GM23338 (cell line): ENCODE results near the gene FAM3D. TPM values are rescaled to one million over a fixed set of nuclear protein-coding genes. Genes with fewer than 3 reads are reported as not detected.

ENCODE experiments used
- ATAC-seq: fragments of 200-7000 bp; cut with Tn5 transposase; 3 replicates; pipeline ENCODE4 v1.9.1; 2020
- DNase-seq: peaks from one replicate; pipeline ENCODE4 v3.0.0-alpha.2; 2015; ENCODE audit warnings: low spot score
- H2AFZ ChIP-seq: fragments of 200-600 bp; sonication (generic); 2 replicates; pipeline ENCODE4 v1.8.0; 2016; ENCODE audit warnings: antibody characterized with exemption, mild to moderate bottlenecking, moderate library complexity
- H3F3A ChIP-seq: fragments of 200-600 bp; sonication (generic); replicated peaks from 2 replicates; pipeline ENCODE4 v1.8.0; 2017; ENCODE audit warnings: antibody characterized with exemption, mixed run types, low read depth
- H3K27ac ChIP-seq: fragments of 200-600 bp; sonication (generic); 2 replicates; pipeline ENCODE4 v1.6.1; 2016; ENCODE audit warnings: low read depth
- H3K27me3 ChIP-seq: fragments of 200-600 bp; sonication (generic); 2 replicates; pipeline ENCODE4 v1.8.0; 2016; ENCODE audit warnings: mild to moderate bottlenecking, mixed run types, moderate library complexity; ENCODE audit not compliant: insufficient read depth
- H3K36me3 ChIP-seq: fragments of 200-600 bp; sonication (generic); 2 replicates; pipeline ENCODE4 v1.8.0; 2016; ENCODE audit warnings: mild to moderate bottlenecking; ENCODE audit not compliant: insufficient read depth
- H3K4me1 ChIP-seq: fragments of 200-600 bp; sonication (generic); 2 replicates; pipeline ENCODE4 v1.8.0; 2016; ENCODE audit warnings: mild to moderate bottlenecking, moderate library complexity; ENCODE audit not compliant: insufficient read depth
- H3K4me2 ChIP-seq: fragments of 200-600 bp; sonication (generic); 2 replicates; pipeline ENCODE4 v1.7.1; 2017; ENCODE audit warnings: mixed run types
- H3K4me3 ChIP-seq: fragments of 200-600 bp; sonication (generic); 2 replicates; pipeline ENCODE4 v1.6.1; 2016; ENCODE audit warnings: mixed run types
- H3K79me2 ChIP-seq: fragments of 200-600 bp; sonication (generic); replicated peaks from 2 replicates; pipeline ENCODE4 v1.8.0; 2017; ENCODE audit warnings: mild to moderate bottlenecking; ENCODE audit not compliant: insufficient read depth
- H3K9me2 ChIP-seq: fragments of 200-600 bp; sonication (generic); 2 replicates; pipeline ENCODE4 v1.8.0; 2017; ENCODE audit not compliant: insufficient read depth
- H4K20me1 ChIP-seq: fragments of 200-600 bp; sonication (generic); replicated peaks from 2 replicates; pipeline ENCODE4 v1.8.0; 2017; ENCODE audit warnings: mild to moderate bottlenecking; ENCODE audit not compliant: insufficient read depth
- H3K27ac Mint-ChIP-seq: 2 replicates; pipeline ENCODE4 v1.8.0; 2020; ENCODE audit warnings: inconsistent platforms, mild to moderate bottlenecking, moderate library complexity, mixed read lengths
- H3K27me3 Mint-ChIP-seq: 3 replicates; pipeline ENCODE4 v1.8.0; 2022; ENCODE audit warnings: low read depth, mild to moderate bottlenecking, moderate library complexity, mixed read lengths, inconsistent platforms; ENCODE audit not compliant: insufficient read depth, poor library complexity
- H3K36me3 Mint-ChIP-seq: 3 replicates; pipeline ENCODE4 v1.8.0; 2021; ENCODE audit warnings: low read depth, mild to moderate bottlenecking, inconsistent platforms, moderate library complexity, mixed read lengths
- H3K4me1 Mint-ChIP-seq: 3 replicates; pipeline ENCODE4 v1.8.0; 2020; ENCODE audit warnings: mild to moderate bottlenecking, inconsistent platforms, mixed read lengths
- H3K4me3 Mint-ChIP-seq: 3 replicates; pipeline ENCODE4 v1.8.0; 2021; ENCODE audit warnings: moderate library complexity, mild to moderate bottlenecking, inconsistent platforms, mixed read lengths
- H3K9me3 Mint-ChIP-seq: 3 replicates; pipeline ENCODE4 v1.8.0; 2020; ENCODE audit warnings: moderate library complexity, mild to moderate bottlenecking, inconsistent platforms, mixed read lengths
- EZH2 ChIP-seq: fragments of 200-600 bp; sonication (generic); IDR thresholded peaks from one replicate; pipeline ENCODE4 v1.8.0; 2017; ENCODE audit warnings: antibody characterized with exemption, mild to moderate bottlenecking, low read depth; ENCODE audit not compliant: unreplicated experiment
- EZH2phosphoT487 ChIP-seq: fragments of 200-600 bp; sonication (generic); IDR thresholded peaks from one replicate; pipeline ENCODE4 v1.8.1; 2018; ENCODE audit warnings: antibody characterized with exemption; ENCODE audit not compliant: unreplicated experiment
- JUNB ChIP-seq: IDR thresholded peaks from one replicate; pipeline ENCODE4 v1.6.1; 2016; ENCODE audit warnings: antibody characterized with exemption; ENCODE audit not compliant: unreplicated experiment
- NANOG ChIP-seq: IDR thresholded peaks from 2 replicates; pipeline ENCODE4 v1.6.1; 2016; ENCODE audit warnings: antibody characterized with exemption, borderline replicate concordance
- POLR2AphosphoS5 ChIP-seq: IDR thresholded peaks from 2 replicates; pipeline ENCODE4 v1.6.1; 2016; ENCODE audit warnings: antibody characterized with exemption, low read depth
- STAT1 ChIP-seq: IDR thresholded peaks from one replicate; pipeline ENCODE4 v1.6.1; 2016; ENCODE audit warnings: antibody characterized with exemption; ENCODE audit not compliant: unreplicated experiment
- ZNF114 ChIP-seq: fragments of 250-450 bp; sonication (Bioruptor Pico); IDR thresholded peaks from 2 replicates; pipeline ENCODE4 v1.5.0; 2020; ENCODE audit warnings: mild to moderate bottlenecking, moderate library complexity
- ZNF331 ChIP-seq: fragments of 250-450 bp; sonication (Bioruptor Pico); IDR thresholded peaks from 2 replicates; pipeline ENCODE4 v1.5.0; 2020; ENCODE audit warnings: low read depth, mild to moderate bottlenecking, moderate library complexity
- polyA plus RNA-seq: library from polyadenylated mRNA; unstranded; fragments of >200 nt; fragmentation: Nextera tagmentation; extraction: Ambion mirVana; gene quantifications from 2 replicates; pipeline ENCODE4 v1.2.1, GENCODE V29; 2016
- total RNA-seq: library from RNA; depleted of rRNA; stranded (reverse); fragments of >200 nt; shearing (Covaris generic); gene quantifications from 2 replicates; pipeline ENCODE4 v1.2.3, GENCODE V29; 2014
- TF ChIP-seq, protein P1 (sequence below), 2 experiments: fragments of 200-600 bp in 1 of 2; sonication (generic) in 1 of 2; conservative IDR thresholded peaks; 2 replicates each; pipeline versions ENCODE4 v1.5.1 to v1.6.1; 2016 to 2017; ENCODE audit warnings: antibody characterized with exemption in 2 of 2, low read depth in 2 of 2, mild to moderate bottlenecking in 2 of 2, moderate library complexity in 1 of 2
- TF ChIP-seq, protein P2 (sequence below): fragments of 250-450 bp; sonication (Bioruptor Pico); IDR thresholded peaks from 2 replicates; pipeline ENCODE4 v1.5.0; 2020; ENCODE audit warnings: mild to moderate bottlenecking, moderate library complexity
- TF ChIP-seq, protein P3 (sequence below): IDR thresholded peaks from one replicate; pipeline ENCODE4 v1.6.1; 2018; ENCODE audit warnings: antibody characterized with exemption; ENCODE audit not compliant: unreplicated experiment

The FAM3D gene
- total and polyA plus RNA-seq, 2 experiments from 2014 or later: 0.26 TPM; not detected in 1

DNA sequence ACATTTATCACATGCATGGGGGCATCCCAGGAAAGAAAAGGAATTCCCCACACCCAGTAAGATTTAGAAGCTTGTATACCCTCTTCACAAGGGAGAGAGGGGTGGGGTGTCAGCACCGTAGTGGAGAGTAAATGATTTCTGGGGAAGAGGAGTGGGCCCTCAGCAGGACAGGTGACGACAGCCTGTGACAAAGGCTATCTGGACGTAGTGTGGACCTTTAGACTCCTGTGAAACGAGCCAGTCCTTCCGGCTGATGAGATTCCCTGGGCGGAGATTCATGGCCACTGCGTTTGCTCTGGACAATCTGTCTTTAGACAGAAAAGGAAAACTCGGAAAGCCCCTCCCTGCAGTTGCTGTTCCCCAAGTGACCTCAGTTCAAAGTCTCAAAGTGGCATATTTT is 1.7 kb upstream of the FAM3D start:
- no peak for TF ChIP-seq EZH2phosphoT487
- TF ChIP-seq ZNF114 (CRISPR knock-in tag): no peak
- TF ChIP-seq POLR2AphosphoS5: no peak
- no peak overlapping the region for H3K27ac Mint-ChIP-seq
- H3K4me3 ChIP-seq: no peak overlapping the region
- no peaks in the 10 kb centered on the region for H4K20me1 ChIP-seq
- H3K9me3 Mint-ChIP-seq: no peaks in the 10 kb centered on the region
- H3K27me3 Mint-ChIP-seq: peaks cover 14% of the 10 kb centered on the region
- no peaks in the 10 kb centered on the region for H3F3A ChIP-seq
- no peaks in the 10 kb centered on the region; the same call in 2 of the 3 replicates for H3K4me1 Mint-ChIP-seq
- H3K4me1 ChIP-seq: no peaks in the 10 kb centered on the region
- H2AFZ ChIP-seq: no peak overlapping the region
- DNase-seq (no peak), ATAC-seq (no peak)
- no peaks in the 10 kb centered on the region for H3K36me3 ChIP-seq
- H3K36me3 Mint-ChIP-seq: no peaks in the 10 kb centered on the region
- H3K27me3 ChIP-seq: no peaks in the 10 kb centered on the region
- no peaks in the 10 kb centered on the region for H3K9me2 ChIP-seq
- no peak overlapping the region for H3K4me3 Mint-ChIP-seq
- no peak overlapping the region for H3K4me2 ChIP-seq
- no peaks in the 10 kb centered on the region for H3K79me2 ChIP-seq
- no peak overlapping the region for H3K27ac ChIP-seq

DNA sequence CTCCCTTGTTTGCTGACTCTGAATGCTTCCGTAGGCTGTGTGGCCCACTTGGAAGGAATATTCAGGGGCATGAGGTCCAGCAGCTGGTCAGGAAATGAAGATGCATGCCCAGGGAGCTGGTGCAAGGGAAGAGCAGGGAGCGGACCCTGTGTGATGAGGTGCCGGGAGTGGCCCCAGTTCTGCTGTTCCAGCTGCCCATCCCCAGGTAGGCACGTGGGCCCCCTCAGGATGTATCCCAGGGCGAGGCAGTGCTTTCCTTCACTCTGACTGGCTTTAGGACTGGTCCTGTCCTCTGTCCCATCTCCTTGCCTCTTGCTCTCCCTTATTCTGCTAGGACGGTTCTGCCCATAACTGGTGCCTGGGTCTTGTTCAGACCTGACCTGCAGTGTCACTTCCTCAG is 1.1 kb upstream of the FAM3D start:
- ATAC-seq (no peak), DNase-seq (no peak)
- Histone ChIP-seq H3K9me2 (no peaks in the 10 kb centered on the region), H3K36me3 (no peaks in the 10 kb centered on the region), H3F3A (no peaks in the 10 kb centered on the region), H3K4me2 (no peak overlapping the region), H2AFZ (no peak overlapping the region), H3K79me2 (no peaks in the 10 kb centered on the region), H3K27me3 (no peaks in the 10 kb centered on the region), H3K4me1 (no peaks in the 10 kb centered on the region), H3K27ac (no peak overlapping the region), H3K4me3 (no peak overlapping the region), H4K20me1 (no peaks in the 10 kb centered on the region)
- H3K27ac Mint-ChIP-seq: no peak overlapping the region
- H3K4me1 Mint-ChIP-seq: no peaks in the 10 kb centered on the region; the same call in 2 of the 3 replicates
- peaks cover 14% of the 10 kb centered on the region for H3K27me3 Mint-ChIP-seq
- H3K36me3 Mint-ChIP-seq: no peaks in the 10 kb centered on the region
- no peaks in the 10 kb centered on the region for H3K9me3 Mint-ChIP-seq
- no peak overlapping the region for H3K4me3 Mint-ChIP-seq
- TF ChIP-seq NANOG (no peak), ZNF114 (CRISPR knock-in tag) (no peak), STAT1 (no peak), ZNF331 (CRISPR knock-in tag) (no peak), POLR2AphosphoS5 (no peak), JUNB (no peak), EZH2 (no peak)
- TF ChIP-seq, protein P1, sequence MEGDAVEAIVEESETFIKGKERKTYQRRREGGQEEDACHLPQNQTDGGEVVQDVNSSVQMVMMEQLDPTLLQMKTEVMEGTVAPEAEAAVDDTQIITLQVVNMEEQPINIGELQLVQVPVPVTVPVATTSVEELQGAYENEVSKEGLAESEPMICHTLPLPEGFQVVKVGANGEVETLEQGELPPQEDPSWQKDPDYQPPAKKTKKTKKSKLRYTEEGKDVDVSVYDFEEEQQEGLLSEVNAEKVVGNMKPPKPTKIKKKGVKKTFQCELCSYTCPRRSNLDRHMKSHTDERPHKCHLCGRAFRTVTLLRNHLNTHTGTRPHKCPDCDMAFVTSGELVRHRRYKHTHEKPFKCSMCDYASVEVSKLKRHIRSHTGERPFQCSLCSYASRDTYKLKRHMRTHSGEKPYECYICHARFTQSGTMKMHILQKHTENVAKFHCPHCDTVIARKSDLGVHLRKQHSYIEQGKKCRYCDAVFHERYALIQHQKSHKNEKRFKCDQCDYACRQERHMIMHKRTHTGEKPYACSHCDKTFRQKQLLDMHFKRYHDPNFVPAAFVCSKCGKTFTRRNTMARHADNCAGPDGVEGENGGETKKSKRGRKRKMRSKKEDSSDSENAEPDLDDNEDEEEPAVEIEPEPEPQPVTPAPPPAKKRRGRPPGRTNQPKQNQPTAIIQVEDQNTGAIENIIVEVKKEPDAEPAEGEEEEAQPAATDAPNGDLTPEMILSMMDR (conservative IDR thresholded peaks at IDR 0.05; ENCODE audit: low read depth in 2 of 2): no peak
- TF ChIP-seq, protein P2, sequence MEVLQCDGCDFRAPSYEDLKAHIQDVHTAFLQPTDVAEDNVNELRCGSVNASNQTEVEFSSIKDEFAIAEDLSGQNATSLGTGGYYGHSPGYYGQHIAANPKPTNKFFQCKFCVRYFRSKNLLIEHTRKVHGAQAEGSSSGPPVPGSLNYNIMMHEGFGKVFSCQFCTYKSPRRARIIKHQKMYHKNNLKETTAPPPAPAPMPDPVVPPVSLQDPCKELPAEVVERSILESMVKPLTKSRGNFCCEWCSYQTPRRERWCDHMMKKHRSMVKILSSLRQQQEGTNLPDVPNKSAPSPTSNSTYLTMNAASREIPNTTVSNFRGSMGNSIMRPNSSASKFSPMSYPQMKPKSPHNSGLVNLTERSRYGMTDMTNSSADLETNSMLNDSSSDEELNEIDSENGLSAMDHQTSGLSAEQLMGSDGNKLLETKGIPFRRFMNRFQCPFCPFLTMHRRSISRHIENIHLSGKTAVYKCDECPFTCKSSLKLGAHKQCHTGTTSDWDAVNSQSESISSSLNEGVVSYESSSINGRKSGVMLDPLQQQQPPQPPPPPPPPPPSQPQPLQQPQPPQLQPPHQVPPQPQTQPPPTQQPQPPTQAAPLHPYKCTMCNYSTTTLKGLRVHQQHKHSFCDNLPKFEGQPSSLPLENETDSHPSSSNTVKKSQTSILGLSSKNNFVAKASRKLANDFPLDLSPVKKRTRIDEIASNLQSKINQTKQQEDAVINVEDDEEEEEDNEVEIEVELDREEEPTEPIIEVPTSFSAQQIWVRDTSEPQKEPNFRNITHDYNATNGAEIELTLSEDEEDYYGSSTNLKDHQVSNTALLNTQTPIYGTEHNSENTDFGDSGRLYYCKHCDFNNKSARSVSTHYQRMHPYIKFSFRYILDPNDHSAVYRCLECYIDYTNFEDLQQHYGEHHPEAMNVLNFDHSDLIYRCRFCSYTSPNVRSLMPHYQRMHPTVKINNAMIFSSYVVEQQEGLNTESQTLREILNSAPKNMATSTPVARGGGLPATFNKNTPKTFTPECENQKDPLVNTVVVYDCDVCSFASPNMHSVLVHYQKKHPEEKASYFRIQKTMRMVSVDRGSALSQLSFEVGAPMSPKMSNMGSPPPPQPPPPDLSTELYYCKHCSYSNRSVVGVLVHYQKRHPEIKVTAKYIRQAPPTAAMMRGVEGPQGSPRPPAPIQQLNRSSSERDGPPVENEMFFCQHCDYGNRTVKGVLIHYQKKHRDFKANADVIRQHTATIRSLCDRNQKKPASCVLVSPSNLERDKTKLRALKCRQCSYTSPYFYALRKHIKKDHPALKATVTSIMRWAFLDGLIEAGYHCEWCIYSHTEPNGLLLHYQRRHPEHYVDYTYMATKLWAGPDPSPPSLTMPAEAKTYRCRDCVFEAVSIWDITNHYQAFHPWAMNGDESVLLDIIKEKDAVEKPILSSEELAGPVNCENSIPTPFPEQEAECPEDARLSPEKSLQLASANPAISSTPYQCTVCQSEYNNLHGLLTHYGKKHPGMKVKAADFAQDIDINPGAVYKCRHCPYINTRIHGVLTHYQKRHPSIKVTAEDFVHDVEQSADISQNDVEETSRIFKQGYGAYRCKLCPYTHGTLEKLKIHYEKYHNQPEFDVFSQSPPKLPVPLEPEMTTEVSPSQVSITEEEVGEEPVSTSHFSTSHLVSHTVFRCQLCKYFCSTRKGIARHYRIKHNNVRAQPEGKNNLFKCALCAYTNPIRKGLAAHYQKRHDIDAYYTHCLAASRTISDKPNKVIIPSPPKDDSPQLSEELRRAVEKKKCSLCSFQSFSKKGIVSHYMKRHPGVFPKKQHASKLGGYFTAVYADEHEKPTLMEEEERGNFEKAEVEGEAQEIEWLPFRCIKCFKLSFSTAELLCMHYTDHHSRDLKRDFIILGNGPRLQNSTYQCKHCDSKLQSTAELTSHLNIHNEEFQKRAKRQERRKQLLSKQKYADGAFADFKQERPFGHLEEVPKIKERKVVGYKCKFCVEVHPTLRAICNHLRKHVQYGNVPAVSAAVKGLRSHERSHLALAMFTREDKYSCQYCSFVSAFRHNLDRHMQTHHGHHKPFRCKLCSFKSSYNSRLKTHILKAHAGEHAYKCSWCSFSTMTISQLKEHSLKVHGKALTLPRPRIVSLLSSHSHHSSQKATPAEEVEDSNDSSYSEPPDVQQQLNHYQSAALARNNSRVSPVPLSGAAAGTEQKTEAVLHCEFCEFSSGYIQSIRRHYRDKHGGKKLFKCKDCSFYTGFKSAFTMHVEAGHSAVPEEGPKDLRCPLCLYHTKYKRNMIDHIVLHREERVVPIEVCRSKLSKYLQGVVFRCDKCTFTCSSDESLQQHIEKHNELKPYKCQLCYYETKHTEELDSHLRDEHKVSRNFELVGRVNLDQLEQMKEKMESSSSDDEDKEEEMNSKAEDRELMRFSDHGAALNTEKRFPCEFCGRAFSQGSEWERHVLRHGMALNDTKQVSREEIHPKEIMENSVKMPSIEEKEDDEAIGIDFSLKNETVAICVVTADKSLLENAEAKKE: no peak
- TF ChIP-seq, protein P3, sequence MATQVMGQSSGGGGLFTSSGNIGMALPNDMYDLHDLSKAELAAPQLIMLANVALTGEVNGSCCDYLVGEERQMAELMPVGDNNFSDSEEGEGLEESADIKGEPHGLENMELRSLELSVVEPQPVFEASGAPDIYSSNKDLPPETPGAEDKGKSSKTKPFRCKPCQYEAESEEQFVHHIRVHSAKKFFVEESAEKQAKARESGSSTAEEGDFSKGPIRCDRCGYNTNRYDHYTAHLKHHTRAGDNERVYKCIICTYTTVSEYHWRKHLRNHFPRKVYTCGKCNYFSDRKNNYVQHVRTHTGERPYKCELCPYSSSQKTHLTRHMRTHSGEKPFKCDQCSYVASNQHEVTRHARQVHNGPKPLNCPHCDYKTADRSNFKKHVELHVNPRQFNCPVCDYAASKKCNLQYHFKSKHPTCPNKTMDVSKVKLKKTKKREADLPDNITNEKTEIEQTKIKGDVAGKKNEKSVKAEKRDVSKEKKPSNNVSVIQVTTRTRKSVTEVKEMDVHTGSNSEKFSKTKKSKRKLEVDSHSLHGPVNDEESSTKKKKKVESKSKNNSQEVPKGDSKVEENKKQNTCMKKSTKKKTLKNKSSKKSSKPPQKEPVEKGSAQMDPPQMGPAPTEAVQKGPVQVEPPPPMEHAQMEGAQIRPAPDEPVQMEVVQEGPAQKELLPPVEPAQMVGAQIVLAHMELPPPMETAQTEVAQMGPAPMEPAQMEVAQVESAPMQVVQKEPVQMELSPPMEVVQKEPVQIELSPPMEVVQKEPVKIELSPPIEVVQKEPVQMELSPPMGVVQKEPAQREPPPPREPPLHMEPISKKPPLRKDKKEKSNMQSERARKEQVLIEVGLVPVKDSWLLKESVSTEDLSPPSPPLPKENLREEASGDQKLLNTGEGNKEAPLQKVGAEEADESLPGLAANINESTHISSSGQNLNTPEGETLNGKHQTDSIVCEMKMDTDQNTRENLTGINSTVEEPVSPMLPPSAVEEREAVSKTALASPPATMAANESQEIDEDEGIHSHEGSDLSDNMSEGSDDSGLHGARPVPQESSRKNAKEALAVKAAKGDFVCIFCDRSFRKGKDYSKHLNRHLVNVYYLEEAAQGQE: no peak
